ENCODE measurements around the gene ALOX12.
"Not testable (repeated sequence)": the region's sequence is repeated elsewhere in the genome, so short reads cannot be mapped to it uniquely, and the experiment has no call there.

DNA sequence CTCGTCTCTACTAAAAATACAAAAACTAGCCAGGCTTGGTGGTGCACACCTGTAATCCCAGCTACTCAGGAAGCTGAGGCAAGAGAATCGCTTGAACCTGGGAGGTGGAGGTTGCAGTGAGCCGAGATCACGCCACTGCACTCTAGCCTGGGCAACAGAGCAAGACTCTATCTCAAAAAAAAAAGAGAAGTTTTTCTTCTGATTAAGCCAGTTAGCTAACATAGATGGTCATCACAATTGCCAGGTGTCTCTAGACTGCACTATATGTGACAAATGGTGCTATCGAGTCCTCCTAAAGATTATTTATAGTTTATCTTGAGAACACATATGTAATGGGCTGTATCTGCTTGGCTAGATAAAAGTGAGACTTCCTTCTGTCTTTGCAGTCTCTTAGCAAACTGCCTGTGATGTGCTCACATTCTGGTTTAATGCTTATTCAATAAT is 2.2 kb upstream of the ALOX12 start:
- TF ChIP-seq, protein P1, sequence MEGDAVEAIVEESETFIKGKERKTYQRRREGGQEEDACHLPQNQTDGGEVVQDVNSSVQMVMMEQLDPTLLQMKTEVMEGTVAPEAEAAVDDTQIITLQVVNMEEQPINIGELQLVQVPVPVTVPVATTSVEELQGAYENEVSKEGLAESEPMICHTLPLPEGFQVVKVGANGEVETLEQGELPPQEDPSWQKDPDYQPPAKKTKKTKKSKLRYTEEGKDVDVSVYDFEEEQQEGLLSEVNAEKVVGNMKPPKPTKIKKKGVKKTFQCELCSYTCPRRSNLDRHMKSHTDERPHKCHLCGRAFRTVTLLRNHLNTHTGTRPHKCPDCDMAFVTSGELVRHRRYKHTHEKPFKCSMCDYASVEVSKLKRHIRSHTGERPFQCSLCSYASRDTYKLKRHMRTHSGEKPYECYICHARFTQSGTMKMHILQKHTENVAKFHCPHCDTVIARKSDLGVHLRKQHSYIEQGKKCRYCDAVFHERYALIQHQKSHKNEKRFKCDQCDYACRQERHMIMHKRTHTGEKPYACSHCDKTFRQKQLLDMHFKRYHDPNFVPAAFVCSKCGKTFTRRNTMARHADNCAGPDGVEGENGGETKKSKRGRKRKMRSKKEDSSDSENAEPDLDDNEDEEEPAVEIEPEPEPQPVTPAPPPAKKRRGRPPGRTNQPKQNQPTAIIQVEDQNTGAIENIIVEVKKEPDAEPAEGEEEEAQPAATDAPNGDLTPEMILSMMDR (IDR thresholded peaks at IDR 0.05), result not testable (repeated sequence)
- TF ChIP-seq POLR2A (IDR thresholded peaks at IDR 0.05), result not testable (repeated sequence)
